ENCODE data around the gene LRRC30. TPM values are rescaled to one million over a fixed set of nuclear protein-coding genes. Genes with fewer than 3 reads are reported as not detected.
A peak's percentile ranks its signal among the peaks of the same experiment; 100 is the strongest.

The LRRC30 gene
- total and polyA plus RNA-seq, 2 experiments from 2014 or later: not detected

DNA sequence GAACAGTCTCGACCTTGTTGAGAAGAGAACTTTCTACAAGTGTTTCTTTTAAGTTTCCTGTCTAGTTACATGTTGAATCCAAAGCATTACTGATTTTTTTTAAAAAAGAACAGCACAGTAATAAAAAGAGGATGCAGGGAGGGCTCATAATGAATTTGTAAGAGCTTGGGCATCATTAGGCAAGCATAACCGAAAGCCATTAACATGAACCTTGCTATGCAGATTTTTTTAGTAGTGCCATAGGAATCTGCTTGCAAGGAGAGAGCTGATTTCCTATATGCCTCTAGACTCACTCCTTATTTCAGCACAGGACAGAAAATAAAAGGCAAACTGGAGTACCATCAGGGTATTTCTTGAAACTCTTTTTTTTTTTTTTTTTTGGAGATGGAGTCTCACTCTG, 5.2 kb downstream of the LRRC30 start:
- Histone ChIP-seq H3K27me3 (no peaks in the 10 kb centered on the region), H3K4me2 (no peak overlapping the region), H3K4me1 (ENCODE audit: insufficient read depth) (no peaks in the 10 kb centered on the region), H3K79me2 (no peaks in the 10 kb centered on the region), H3K9me3 (ENCODE audit: low read depth) (no peaks in the 10 kb centered on the region), H3K4me3 (no peak overlapping the region), H2AFZ (no peak overlapping the region), H4K20me1 (ENCODE audit: insufficient read depth, poor library complexity, severe bottlenecking) (no peaks in the 10 kb centered on the region), H3K9me2 (replicated peaks; ENCODE audit: insufficient read depth) (no peaks in the 10 kb centered on the region), H3K36me3 (replicated peaks; ENCODE audit: insufficient read depth, low read depth) (no peaks in the 10 kb centered on the region), H3K27ac (no peak overlapping the region)
- TF ChIP-seq EZH2phosphoT487 (IDR thresholded peaks at IDR 0.05; ENCODE audit: low read depth, severe bottlenecking, unreplicated experiment) (no peak), EZH2 (IDR thresholded peaks at IDR 0.05; ENCODE audit: borderline replicate concordance) (no peak)
- TF ChIP-seq, protein P1, sequence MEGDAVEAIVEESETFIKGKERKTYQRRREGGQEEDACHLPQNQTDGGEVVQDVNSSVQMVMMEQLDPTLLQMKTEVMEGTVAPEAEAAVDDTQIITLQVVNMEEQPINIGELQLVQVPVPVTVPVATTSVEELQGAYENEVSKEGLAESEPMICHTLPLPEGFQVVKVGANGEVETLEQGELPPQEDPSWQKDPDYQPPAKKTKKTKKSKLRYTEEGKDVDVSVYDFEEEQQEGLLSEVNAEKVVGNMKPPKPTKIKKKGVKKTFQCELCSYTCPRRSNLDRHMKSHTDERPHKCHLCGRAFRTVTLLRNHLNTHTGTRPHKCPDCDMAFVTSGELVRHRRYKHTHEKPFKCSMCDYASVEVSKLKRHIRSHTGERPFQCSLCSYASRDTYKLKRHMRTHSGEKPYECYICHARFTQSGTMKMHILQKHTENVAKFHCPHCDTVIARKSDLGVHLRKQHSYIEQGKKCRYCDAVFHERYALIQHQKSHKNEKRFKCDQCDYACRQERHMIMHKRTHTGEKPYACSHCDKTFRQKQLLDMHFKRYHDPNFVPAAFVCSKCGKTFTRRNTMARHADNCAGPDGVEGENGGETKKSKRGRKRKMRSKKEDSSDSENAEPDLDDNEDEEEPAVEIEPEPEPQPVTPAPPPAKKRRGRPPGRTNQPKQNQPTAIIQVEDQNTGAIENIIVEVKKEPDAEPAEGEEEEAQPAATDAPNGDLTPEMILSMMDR (IDR thresholded peaks at IDR 0.05; ENCODE audit: poor library complexity): no peak
- DNase-seq (ENCODE audit: low spot score): no peak
- WGBS (ENCODE audit: low lambda C conversion rate, missing lambda C conversion rate): 88% methylated on average over 2 of the region's 2 CpGs

DNA sequence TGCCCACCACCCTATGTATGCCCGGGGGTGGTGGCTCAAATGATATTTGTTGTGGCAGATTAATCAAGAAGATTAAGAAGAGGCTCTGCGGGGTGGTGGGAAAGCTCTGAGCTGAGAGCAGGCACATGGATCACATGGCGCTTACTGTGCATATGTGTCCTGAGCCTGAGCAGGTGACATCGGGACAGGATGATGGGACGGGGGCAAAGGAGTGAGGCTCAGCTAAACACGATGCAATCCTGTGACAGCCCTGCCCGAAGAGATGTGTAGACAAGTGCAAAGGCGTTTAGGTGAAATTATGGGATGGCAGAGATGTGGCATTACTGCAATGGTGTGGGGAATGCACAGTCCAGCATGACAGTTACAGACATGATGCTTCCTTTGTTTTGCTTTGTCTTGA, 6.0 kb downstream of the LRRC30 start:
- Histone ChIP-seq H3K27ac (no peak overlapping the region), H4K20me1 (ENCODE audit: insufficient read depth, poor library complexity, severe bottlenecking) (no peaks in the 10 kb centered on the region), H3K9me2 (replicated peaks; ENCODE audit: insufficient read depth) (no peaks in the 10 kb centered on the region), H3K36me3 (replicated peaks; ENCODE audit: insufficient read depth, low read depth) (no peaks in the 10 kb centered on the region), H3K79me2 (no peaks in the 10 kb centered on the region), H3K9me3 (ENCODE audit: low read depth) (no peaks in the 10 kb centered on the region), H3K4me1 (ENCODE audit: insufficient read depth) (no peaks in the 10 kb centered on the region), H2AFZ (no peak overlapping the region), H3K4me3 (no peak overlapping the region), H3K27me3 (no peaks in the 10 kb centered on the region), H3K4me2 (no peak overlapping the region)
- WGBS (ENCODE audit: low lambda C conversion rate, missing lambda C conversion rate): 91% methylated on average over 8 of the region's 8 CpGs
- no peak for DNase-seq (ENCODE audit: low spot score)
- TF ChIP-seq, protein P1 (IDR thresholded peaks at IDR 0.05; ENCODE audit: poor library complexity): no peak
- TF ChIP-seq EZH2phosphoT487 (IDR thresholded peaks at IDR 0.05; ENCODE audit: low read depth, severe bottlenecking, unreplicated experiment): no peak
- TF ChIP-seq EZH2 (IDR thresholded peaks at IDR 0.05; ENCODE audit: borderline replicate concordance): no peak

DNA sequence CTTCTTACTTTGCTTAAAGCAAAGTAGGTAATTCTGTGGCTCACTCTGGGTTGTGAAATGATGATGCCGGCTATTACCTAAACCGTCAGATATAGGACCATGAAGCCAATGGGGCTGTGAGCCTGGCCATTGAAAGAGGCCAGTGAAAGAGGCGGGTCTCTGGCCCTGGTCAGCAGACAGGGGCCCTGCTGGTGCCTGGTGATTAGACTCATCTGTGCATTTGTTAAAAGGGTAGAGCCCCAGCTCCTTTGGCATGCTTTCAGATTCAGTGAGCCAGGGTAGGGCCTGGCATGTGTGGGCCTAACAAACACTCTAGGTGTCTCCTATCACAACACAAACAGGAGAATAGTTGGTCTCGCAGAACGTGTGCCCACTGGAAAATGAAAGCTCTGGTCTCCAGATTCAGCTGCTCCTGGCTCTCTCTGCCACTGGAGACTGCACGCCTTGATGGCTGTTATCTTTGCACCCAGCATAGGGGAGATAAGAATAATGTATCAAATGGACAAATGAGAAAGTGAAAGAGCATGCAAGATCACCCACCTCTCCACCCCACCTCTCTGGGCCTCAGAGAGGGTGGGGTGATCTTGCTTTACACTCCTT, 6.9 kb downstream of the LRRC30 start:
- no peaks in the 10 kb centered on the region for H3K4me1 ChIP-seq (ENCODE audit: insufficient read depth)

More for the DNA sequence above, 6.9 kb downstream of the LRRC30 start:
- no peaks in the 10 kb centered on the region for H3K9me2 ChIP-seq (replicated peaks; ENCODE audit: insufficient read depth)
- no peaks in the 10 kb centered on the region for H3K79me2 ChIP-seq
- H3K27ac ChIP-seq: no peak overlapping the region
- H3K4me3 ChIP-seq: no peak overlapping the region
- TF ChIP-seq EZH2 (IDR thresholded peaks at IDR 0.05; ENCODE audit: borderline replicate concordance): no peak
- TF ChIP-seq EZH2phosphoT487 (IDR thresholded peaks at IDR 0.05; ENCODE audit: low read depth, severe bottlenecking, unreplicated experiment): no peak
- TF ChIP-seq, protein P1 (IDR thresholded peaks at IDR 0.05; ENCODE audit: poor library complexity): no peak
- 62% methylated on average over 6 of the region's 6 CpGs for WGBS (ENCODE audit: low lambda C conversion rate, missing lambda C conversion rate)
- H2AFZ ChIP-seq: no peak overlapping the region
- H3K27me3 ChIP-seq: no peaks in the 10 kb centered on the region
- H3K4me2 ChIP-seq: peak overlapping the region; percentile 46
- no peaks in the 10 kb centered on the region for H3K9me3 ChIP-seq (ENCODE audit: low read depth)
- no peaks in the 10 kb centered on the region for H3K36me3 ChIP-seq (replicated peaks; ENCODE audit: insufficient read depth, low read depth)
- DNase-seq (ENCODE audit: low spot score): no peak
- no peaks in the 10 kb centered on the region for H4K20me1 ChIP-seq (ENCODE audit: insufficient read depth, poor library complexity, severe bottlenecking)
